ENCODE results near the gene LTF. TPM values are rescaled to one million over a fixed set of nuclear protein-coding genes. Genes with fewer than 3 reads are reported as not detected.

The LTF gene
- total and polyA plus RNA-seq, 2 of the 13 experiments (the other 11 are each of a cell fraction or from before 2014, with no cell fraction given) = not detected

- no peak overlapping the region for H3K4me3 ChIP-seq (replicated peaks in 1 of 3; ENCODE audit: insufficient read depth in 1 of 3, low read depth in 2 of 3, low read length in 3 of 3)
- in situ Hi-C loops (cut with HindIII; ENCODE audit: extremely low pct_ligation_motif_present, low pct_unique_long_range_greater_than_20kb) (no loop called here), intact Hi-C loops (cut with micrococcal nuclease; ENCODE audit: unreplicated experiment) (no loop called here)
- DNase-seq (ENCODE audit: low spot score) (no peak), FAIRE-seq (no peak), ATAC-seq (no peak)
- H3K9ac ChIP-seq (ENCODE audit: insufficient read depth, low read depth, low read length) = no peak overlapping the region
- no peak overlapping the region for H3K27ac ChIP-seq (ENCODE audit: extremely low read length, insufficient read depth, low read length)
- no peaks in the 10 kb centered on the region for H3K4me1 ChIP-seq (ENCODE audit: insufficient read depth, low read length)
- 34% methylated on average over 7 of the region's 7 CpGs for WGBS (ENCODE audit: low lambda C conversion rate)
- H4K20me1 ChIP-seq (ENCODE audit: insufficient read depth, low read length) = no peaks in the 10 kb centered on the region
- H3K79me2 ChIP-seq (ENCODE audit: insufficient read depth, low read length) = no peaks in the 10 kb centered on the region
- BruUV-seq (replicated peaks) = no TSS peak
- POLR2A ChIA-PET = no interaction called here
- no peaks in the 10 kb centered on the region for H3K36me3 ChIP-seq (replicated peaks in 1 of 2; ENCODE audit: control insufficient read depth in 1 of 2, insufficient read depth in 2 of 2, low read length in 2 of 2)
- CTCF ChIA-PET (ENCODE audit: low intra/inter-chr PET ratio, low total read pairs) = no interaction called here
- H2AFZ ChIP-seq (ENCODE audit: low read length) = no peak overlapping the region
- H3K4me2 ChIP-seq (ENCODE audit: low read depth, low read length) = no peak overlapping the region
- peaks cover 2 to 8% of the 10 kb centered on the region in 2 experiments; a peak in 2 of 5 replicates for H3K27me3 ChIP-seq (ENCODE audit: control insufficient read depth in 1 of 2, insufficient read depth in 2 of 2, low read length in 2 of 2)
- H3K9me3 ChIP-seq (ENCODE audit: low read length) = no peaks in the 10 kb centered on the region
- TF ChIP-seq, protein P1, sequence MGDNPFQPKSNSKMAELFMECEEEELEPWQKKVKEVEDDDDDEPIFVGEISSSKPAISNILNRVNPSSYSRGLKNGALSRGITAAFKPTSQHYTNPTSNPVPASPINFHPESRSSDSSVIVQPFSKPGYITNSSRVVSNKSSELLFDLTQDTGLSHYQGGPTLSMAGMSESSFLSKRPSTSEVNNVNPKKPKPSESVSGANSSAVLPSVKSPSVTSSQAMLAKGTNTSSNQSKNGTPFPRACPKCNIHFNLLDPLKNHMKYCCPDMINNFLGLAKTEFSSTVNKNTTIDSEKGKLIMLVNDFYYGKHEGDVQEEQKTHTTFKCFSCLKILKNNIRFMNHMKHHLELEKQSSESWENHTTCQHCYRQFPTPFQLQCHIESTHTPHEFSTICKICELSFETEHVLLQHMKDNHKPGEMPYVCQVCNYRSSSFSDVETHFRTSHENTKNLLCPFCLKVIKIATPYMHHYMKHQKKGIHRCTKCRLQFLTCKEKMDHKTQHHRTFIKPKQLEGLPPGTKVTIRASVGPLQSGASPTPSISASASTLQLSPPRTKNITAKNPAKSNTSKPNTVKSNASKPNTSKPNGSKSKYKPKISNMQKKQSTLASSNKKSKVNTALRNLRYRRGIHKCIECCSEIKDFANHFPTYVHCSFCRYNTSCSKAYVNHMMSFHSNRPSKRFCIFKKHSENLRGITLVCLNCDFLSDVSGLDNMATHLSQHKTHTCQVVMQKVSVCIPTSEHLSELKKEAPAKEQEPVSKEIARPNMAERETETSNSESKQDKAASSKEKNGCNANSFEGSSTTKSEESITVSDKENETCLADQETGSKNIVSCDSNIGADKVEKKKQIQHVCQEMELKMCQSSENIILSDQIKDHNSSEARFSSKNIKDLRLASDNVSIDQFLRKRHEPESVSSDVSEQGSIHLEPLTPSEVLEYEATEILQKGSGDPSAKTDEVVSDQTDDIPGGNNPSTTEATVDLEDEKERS (CRISPR knock-in tag; IDR thresholded peaks at IDR 0.05) = no peak
- TF ChIP-seq ZNF687 (CRISPR knock-in tag; IDR thresholded peaks at IDR 0.05) = no peak
- no peak for TF ChIP-seq TP53 (CRISPR knock-in tag; conservative IDR thresholded peaks at IDR 0.05)
- TF ChIP-seq SP2 (CRISPR knock-in tag; IDR thresholded peaks at IDR 0.05) = no peak
- TF ChIP-seq, protein P2, sequence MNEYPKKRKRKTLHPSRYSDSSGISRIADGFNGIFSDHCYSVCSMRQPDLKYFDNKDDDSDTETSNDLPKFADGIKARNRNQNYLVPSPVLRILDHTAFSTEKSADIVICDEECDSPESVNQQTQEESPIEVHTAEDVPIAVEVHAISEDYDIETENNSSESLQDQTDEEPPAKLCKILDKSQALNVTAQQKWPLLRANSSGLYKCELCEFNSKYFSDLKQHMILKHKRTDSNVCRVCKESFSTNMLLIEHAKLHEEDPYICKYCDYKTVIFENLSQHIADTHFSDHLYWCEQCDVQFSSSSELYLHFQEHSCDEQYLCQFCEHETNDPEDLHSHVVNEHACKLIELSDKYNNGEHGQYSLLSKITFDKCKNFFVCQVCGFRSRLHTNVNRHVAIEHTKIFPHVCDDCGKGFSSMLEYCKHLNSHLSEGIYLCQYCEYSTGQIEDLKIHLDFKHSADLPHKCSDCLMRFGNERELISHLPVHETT (CRISPR knock-in tag; conservative IDR thresholded peaks at IDR 0.05) = no peak
- TF ChIP-seq SALL2 (CRISPR knock-in tag; IDR thresholded peaks at IDR 0.05) = no peak
- no peak for TF ChIP-seq ZNF609 (CRISPR knock-in tag; IDR thresholded peaks at IDR 0.05; ENCODE audit: borderline replicate concordance)
- TF ChIP-seq ZIK1 (CRISPR knock-in tag; IDR thresholded peaks at IDR 0.05; ENCODE audit: borderline replicate concordance, low read depth) = no peak
- no peak for TF ChIP-seq SP1 (IDR thresholded peaks at IDR 0.05)
- no peak for TF ChIP-seq SP1 (CRISPR knock-in tag; IDR thresholded peaks at IDR 0.05)
- no peak for TF ChIP-seq SCMH1 (CRISPR knock-in tag; IDR thresholded peaks at IDR 0.05; ENCODE audit: borderline replicate concordance)
- TF ChIP-seq ZNF549 (CRISPR knock-in tag; IDR thresholded peaks at IDR 0.05) = no peak
Measured at GRCh38 chr3:46408853-46409252, 55.9 kb downstream of the LTF start.

All from HepG2 (cell line).